HG03565 (cell line): Measurements from ENCODE around the gene HOXD10.

Source experiments
- ATAC-seq: cut with Tn5 transposase; IDR thresholded peaks from one replicate; pipeline ENCODE4 v1.9.1; 2021; ENCODE audit warnings: mild to moderate bottlenecking, moderate library complexity; ENCODE audit not compliant: unreplicated experiment

Gene HOXD10

GRCh38 chr2:176105730-176106580 is 10.6 kb upstream of the HOXD10 start:
- ATAC-seq = no peak

GRCh38 chr2:176106581-176107539 is 9.7 kb upstream of the HOXD10 start, which contains the start of gene HOXD11:
Gene HOXD11, plus strand, starts transcription at chr2:176107280. Its CDS starts 76 bp downstream, at chr2:176107356.
- no peak for ATAC-seq

DNA sequence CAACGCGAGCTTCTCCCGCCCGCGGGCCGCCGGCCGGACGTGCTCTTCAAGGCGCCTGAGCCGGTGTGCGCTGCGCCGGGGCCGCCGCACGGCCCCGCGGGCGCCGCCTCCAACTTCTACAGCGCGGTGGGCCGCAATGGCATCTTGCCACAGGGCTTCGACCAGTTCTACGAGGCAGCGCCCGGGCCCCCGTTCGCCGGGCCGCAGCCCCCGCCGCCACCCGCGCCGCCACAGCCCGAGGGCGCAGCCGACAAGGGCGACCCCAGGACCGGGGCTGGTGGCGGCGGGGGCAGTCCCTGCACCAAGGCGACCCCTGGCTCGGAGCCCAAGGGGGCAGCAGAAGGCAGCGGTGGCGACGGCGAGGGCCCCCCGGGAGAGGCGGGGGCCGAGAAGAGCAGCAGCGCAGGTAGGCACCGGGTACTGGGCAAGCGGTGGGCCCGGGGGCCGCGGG is 8.8 kb upstream of the HOXD10 start:
- ATAC-seq = no peak

DNA sequence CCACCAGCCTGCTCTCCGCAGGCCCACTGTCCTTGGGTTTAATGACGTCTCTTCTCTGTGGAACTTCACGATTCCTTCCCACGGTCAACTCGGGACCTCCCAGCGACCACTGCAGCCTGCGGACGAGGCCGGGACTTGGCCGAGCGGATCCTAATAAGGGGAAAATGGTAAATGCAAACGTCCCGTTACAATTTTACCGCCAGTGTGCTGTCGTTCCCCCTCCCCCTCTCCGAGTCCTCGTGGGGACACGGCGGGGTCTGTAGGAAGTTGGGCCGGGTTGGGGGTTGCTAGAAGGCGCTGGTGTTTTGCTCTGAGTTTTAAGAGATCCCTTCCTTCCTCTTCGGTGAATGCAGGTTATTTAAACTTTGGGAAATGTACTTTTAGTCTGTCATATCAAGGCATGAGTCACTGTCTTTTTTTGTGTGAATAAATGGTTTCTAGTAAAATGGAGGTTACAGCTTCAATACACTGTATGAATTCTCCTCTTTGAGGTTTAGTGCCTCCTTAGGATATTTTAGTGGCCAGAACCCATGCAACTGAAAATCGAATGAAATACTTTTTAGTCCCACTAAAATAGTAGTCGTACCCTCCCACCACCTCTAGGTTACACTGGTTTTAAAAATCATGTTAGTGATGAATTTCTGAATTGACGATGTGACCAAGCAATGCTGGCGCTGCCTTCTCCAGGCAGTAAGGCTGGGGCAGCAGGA is 7.2 kb upstream of the HOXD10 start:
- ATAC-seq = no peak

- ATAC-seq = no peak
Observed at GRCh38 chr2:176109946-176110345, 6.6 kb upstream of the HOXD10 start.

DNA sequence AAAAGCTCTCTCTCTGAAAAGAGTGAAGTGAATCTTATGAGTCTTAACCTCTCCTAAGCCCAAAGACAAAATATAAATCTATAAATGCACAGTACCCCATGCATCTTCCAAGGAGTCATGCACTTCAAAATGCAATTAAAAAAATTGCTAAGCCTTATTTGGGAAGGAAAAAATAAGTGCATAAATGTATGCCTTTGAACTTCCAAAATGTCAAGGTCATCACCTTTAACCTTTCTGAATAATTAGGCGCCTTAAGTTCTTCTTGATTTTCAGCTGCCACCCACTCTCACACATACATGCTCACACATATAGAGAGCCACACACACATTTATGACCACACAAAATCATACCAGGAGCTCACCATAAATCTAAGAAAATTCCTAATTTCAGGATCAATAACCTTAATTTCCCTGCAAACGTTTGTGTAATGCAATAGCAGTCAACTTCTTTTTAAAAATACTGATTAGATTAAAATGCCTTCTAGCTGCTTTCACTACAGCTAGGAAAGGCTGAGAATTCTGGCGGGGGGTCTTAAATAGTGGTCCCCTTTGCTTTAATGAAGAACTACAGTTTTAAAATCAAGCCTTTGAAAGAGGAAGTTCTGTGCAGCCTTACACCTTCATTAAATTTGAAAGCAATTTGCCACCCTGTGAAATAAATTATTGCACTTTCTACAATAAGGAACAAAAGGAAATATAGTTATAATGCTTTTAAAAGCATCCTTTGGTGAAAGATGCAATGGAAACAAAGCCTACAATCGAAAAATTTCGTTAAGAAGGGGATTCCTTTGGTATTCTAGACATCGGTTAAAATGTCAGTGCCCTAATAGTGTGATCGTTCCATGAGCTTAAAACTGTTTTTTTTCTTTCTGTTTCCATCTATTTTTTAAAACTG is 5.9 kb upstream of the HOXD10 start:
- no peak for ATAC-seq

- no peak for ATAC-seq
Observed at GRCh38 chr2:176111309-176111663, 5.3 kb upstream of the HOXD10 start.

GRCh38 chr2:176111846-176112374 is 4.7 kb upstream of the HOXD10 start:
- ATAC-seq = no peak

- ATAC-seq = no peak
Observed at GRCh38 chr2:176112375-176113302, 3.9 kb upstream of the HOXD10 start.

DNA sequence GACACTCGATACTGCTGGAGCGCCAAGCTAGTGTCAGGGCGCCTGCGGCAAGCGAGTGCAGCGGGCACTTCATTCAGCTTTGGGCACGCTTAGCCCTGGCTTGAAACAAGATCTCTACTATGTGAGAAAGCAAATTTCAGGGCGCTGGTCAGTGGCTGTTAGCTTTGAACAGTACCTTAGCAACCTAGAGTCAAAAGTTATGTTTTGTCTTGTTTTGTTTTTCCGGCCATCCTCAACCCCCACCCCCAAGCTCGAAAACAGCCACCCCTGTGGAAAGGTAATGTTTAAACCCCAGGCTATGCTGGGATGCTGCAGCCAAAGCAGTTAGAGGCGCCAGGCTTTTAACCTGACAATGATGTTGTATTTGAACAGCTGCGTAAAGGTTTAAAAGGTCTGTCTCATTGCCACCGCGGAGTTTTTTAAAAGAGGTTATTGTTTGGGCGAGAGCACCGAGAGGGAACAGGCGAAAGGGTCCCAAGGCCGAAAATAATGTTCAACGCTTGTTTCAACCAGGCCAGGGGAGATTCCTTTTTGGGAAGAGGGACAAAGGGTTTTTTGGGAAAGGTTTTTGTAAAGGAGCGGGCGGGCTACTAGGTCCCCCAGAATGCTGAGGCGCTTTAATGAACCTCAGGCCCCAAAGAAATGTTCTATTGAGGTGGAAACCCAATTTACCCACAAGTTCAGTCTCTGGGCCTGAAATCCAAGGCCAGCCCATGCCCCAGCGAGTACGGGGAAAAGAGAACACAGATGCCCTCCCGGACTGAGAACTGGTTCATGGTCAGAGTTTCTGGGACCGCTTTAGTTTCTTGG is 2.3 kb upstream of the HOXD10 start:
- ATAC-seq = no peak

GRCh38 chr2:176114930-176115625 is 1.5 kb upstream of the HOXD10 start:
- no peak for ATAC-seq

DNA sequence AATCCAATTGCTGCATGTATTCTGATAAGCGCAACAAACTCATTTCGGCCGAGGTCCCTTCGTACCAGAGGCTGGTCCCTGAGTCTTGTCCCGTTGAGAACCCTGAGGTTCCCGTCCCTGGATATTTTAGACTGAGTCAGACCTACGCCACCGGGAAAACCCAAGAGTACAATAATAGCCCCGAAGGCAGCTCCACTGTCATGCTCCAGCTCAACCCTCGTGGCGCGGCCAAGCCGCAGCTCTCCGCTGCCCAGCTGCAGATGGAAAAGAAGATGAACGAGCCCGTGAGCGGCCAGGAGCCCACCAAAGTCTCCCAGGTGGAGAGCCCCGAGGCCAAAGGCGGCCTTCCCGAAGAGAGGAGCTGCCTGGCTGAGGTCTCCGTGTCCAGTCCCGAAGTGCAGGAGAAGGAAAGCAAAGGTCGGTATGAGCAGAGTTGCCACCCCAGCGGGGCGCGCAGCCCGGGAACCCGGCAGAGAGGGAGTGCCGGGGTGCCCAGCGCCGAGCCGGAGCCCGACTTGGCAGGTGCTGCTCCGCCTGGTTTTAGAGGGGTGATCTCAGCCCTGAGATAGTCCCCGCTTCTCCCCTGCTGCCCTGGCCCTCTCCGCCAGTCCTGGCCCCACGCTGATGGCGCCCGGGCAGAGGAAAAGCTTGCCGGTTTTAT is 714 bp downstream of the HOXD10 start:
- ATAC-seq = no peak

GRCh38 chr2:176117823-176118371 is 1.3 kb downstream of the HOXD10 start:
- ATAC-seq = no peak

- no peak for ATAC-seq
Observed at GRCh38 chr2:176118601-176119339, 2.2 kb downstream of the HOXD10 start.

GRCh38 chr2:176120364-176121189 is 4.0 kb downstream of the HOXD10 start:
- no peak for ATAC-seq
